OCI-LY7 (cell line): Measurements from ENCODE around the gene ZMYND19. TPM values are rescaled to one million over a fixed set of nuclear protein-coding genes. Genes with fewer than 3 reads are reported as not detected.
A peak's percentile ranks its signal among the peaks of the same experiment; 100 is the strongest.

Experiments
- BruUV-seq: library from RNA; stranded (reverse); fragments of 400-500 nt; replicated peaks from 2 replicates; lab custom pipeline; 2021; lab: Mats Ljungman, UMichigan
- CTCF ChIA-PET: fragments of 300-600 bp; sonication (Branson Sonifier 250); formaldehyde crosslinking; loops from one replicate; lab custom pipeline; 2022; ENCODE audit warnings: antibody characterized with exemption; ENCODE audit not compliant: unreplicated experiment; lab: Charles Lee
- POLR2A ChIA-PET: fragments of 300-600 bp; sonication (Branson Sonifier 250); formaldehyde crosslinking; loops from one replicate; lab custom pipeline; 2022; ENCODE audit warnings: antibody characterized with exemption; lab: Charles Lee
- DNase-seq: peaks from one replicate; pipeline ENCODE4 v3.0.0-alpha.2; 2015; ENCODE audit warnings: low spot score
- H2AFZ ChIP-seq: fragments of 200-600 bp; sonication (generic), shearing (Covaris generic); 2 replicates; pipeline ENCODE4 v1.6.1; 2014; ENCODE audit warnings: mild to moderate bottlenecking, antibody characterized with exemption, low read length, moderate library complexity
- H3K27ac ChIP-seq: fragments of 200-600 bp; sonication (generic); 2 replicates; pipeline ENCODE4 v1.5.1; 2014; ENCODE audit warnings: mixed run types, low read depth, mild to moderate bottlenecking, moderate library complexity, low read length, inconsistent platforms; ENCODE audit not compliant: poor library complexity, severe bottlenecking
- H3K36me3 ChIP-seq: fragments of 200-600 bp; sonication (generic); 2 replicates; pipeline ENCODE4 v1.6.1; 2014; ENCODE audit warnings: mild to moderate bottlenecking, antibody characterized with exemption, low read length, moderate library complexity, mixed read lengths; ENCODE audit not compliant: insufficient read depth
- H3K4me1 ChIP-seq: fragments of 200-600 bp; sonication (generic); 2 replicates; pipeline ENCODE4 v1.5.1; 2014; ENCODE audit warnings: mild to moderate bottlenecking, low read length; ENCODE audit not compliant: insufficient read depth, poor library complexity, severe bottlenecking
- H3K4me2 ChIP-seq: fragments of 200-600 bp; sonication (generic); 2 replicates; pipeline ENCODE4 v1.6.1; 2014; ENCODE audit warnings: mild to moderate bottlenecking, low read length
- H3K4me3 ChIP-seq: fragments of 200-600 bp; sonication (generic); 2 replicates; pipeline ENCODE4 v1.5.1; 2014; ENCODE audit warnings: mild to moderate bottlenecking, low read depth, low read length; ENCODE audit not compliant: poor library complexity, severe bottlenecking
- H3K79me2 ChIP-seq: fragments of 200-600 bp; sonication (generic); 2 replicates; pipeline ENCODE4 v1.6.1; 2016; ENCODE audit warnings: low read depth, mild to moderate bottlenecking, low read length, moderate library complexity, mixed read lengths; ENCODE audit not compliant: insufficient read depth
- H3K9me2 ChIP-seq: fragments of 200-600 bp; sonication (generic); 2 replicates; pipeline ENCODE4 v1.6.1; 2016; ENCODE audit warnings: mild to moderate bottlenecking, low read length, mixed read lengths; ENCODE audit not compliant: insufficient read depth
- H3K9me3 ChIP-seq: fragments of 200-600 bp; sonication (generic); 2 replicates; pipeline ENCODE4 v1.6.1; 2014; ENCODE audit warnings: mild to moderate bottlenecking, mixed run types, low read length, mixed read lengths
- H4K20me1 ChIP-seq: fragments of 200-600 bp; sonication (generic); 2 replicates; pipeline ENCODE4 v1.6.1; 2014; ENCODE audit warnings: mild to moderate bottlenecking, antibody characterized with exemption, low read length, moderate library complexity, mixed read lengths; ENCODE audit not compliant: insufficient read depth
- EZH2phosphoT487 ChIP-seq: fragments of 200-600 bp; sonication (generic); IDR thresholded peaks from 2 replicates; pipeline ENCODE4 v1.6.1; 2018; ENCODE audit warnings: low read depth, borderline replicate concordance, mild to moderate bottlenecking, mixed run types, antibody characterized with exemption, low read length, moderate library complexity, mixed read lengths
- intact Hi-C: fragments of 100-400 bp; cut with micrococcal nuclease; formaldehyde crosslinking; loops from one replicate; pipeline ENCODE4 v1.10.0; 2022; ENCODE audit not compliant: unreplicated experiment
- total RNA-seq, 2 experiments: library from RNA; depleted of rRNA in 1 of 2; stranded (reverse); fragments of >200 nt in 1 of 2; shearing (Covaris generic) in 1 of 2; gene quantifications; 2 replicates each; pipeline ENCODE4 v1.2.3, GENCODE V29; 2014 to 2022
- TF ChIP-seq, protein P1 (sequence below): fragments of 200-600 bp; sonication (generic); conservative IDR thresholded peaks from 2 replicates; pipeline ENCODE4 v1.5.1; 2014; ENCODE audit warnings: mild to moderate bottlenecking, antibody characterized with exemption, low read length, moderate library complexity, mixed read lengths

Gene ZMYND19
- total RNA-seq, 2 experiments from 2014 or later: 48.4 to 65.8 TPM

DNA sequence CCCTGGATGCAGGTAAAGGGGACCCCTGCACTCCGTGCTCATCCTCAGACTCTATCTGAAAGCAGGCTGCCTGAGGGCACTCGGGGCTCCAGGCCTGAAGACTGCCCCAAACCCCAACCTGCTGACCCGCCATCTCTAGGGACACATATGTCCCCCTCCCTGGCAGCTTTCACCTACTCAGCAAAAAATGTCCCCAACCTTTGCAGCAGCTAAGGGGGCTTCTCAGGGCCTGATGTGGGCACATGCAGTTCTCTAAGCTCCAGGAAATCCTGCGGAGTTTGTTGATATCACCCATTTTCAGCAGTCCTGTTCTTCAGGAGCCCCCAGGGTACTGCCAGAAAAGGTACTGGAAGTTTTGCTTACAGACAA, 9.4 kb downstream of the ZMYND19 start:
- intact Hi-C loops: no loop called here
- Histone ChIP-seq H3K79me2 (peaks cover 25% of the 10 kb centered on the region), H2AFZ (no peak overlapping the region), H3K4me1 (peaks cover 25% of the 10 kb centered on the region), H3K27ac (no peak overlapping the region), H3K4me2 (no peak overlapping the region), H3K4me3 (no peak overlapping the region), H3K9me2 (no peaks in the 10 kb centered on the region), H3K36me3 (peaks cover 70% of the 10 kb centered on the region), H4K20me1 (peaks cover 6% of the 10 kb centered on the region; the same call in 1 of the 2 replicates), H3K9me3 (no peaks in the 10 kb centered on the region)
- TF ChIP-seq, protein P1, sequence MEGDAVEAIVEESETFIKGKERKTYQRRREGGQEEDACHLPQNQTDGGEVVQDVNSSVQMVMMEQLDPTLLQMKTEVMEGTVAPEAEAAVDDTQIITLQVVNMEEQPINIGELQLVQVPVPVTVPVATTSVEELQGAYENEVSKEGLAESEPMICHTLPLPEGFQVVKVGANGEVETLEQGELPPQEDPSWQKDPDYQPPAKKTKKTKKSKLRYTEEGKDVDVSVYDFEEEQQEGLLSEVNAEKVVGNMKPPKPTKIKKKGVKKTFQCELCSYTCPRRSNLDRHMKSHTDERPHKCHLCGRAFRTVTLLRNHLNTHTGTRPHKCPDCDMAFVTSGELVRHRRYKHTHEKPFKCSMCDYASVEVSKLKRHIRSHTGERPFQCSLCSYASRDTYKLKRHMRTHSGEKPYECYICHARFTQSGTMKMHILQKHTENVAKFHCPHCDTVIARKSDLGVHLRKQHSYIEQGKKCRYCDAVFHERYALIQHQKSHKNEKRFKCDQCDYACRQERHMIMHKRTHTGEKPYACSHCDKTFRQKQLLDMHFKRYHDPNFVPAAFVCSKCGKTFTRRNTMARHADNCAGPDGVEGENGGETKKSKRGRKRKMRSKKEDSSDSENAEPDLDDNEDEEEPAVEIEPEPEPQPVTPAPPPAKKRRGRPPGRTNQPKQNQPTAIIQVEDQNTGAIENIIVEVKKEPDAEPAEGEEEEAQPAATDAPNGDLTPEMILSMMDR: no peak
- no peak for TF ChIP-seq EZH2phosphoT487
- ChIA-PET POLR2A (interaction anchor here (0.8 kb wide), 1 partner anchor 104 kb away, joined by 3 read pairs; no protein-coding TSS in a partner anchor), CTCF (no interaction called here)
- BruUV-seq: no TSS peak
- DNase-seq: no peak

DNA sequence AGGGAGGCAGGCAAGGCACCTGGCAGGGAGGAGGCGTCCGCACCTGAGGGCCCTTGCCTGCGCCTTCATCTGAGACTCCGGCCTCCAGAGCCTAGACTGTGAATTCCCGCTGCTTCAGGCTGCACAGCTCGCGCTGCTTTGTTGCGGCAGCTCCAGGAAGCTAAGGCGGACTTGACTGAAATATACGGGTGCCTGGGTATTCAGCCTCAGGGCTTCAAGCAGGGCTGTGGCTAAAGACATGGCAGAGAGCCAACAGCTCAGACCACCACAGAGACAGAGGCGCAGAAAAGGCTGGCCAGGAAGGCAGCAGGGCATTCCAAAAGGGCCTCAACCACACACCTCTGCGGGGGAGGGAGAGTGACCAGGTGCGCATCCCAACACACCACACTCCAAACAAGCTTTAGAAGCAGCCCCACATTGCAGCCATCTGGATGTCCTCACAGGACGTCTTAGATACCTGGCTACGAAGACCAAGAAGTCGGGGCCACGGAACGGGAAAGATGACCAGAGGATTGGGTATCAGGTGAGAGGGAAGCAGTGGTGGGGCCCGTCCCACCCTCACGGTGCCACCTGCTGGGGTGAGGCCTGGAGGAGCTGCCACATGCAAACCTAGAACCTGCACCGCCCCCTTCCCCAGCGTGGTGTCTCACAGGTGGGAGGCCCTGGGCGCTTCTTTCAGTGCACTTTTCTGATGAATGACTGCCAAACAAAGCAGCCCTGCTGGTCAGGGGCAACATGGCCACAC, 9.9 kb downstream of the ZMYND19 start:
- Histone ChIP-seq H2AFZ (no peak overlapping the region), H3K4me3 (no peak overlapping the region), H3K36me3 (peaks cover 70% of the 10 kb centered on the region), H3K4me1 (peaks cover 30% of the 10 kb centered on the region), H3K27ac (no peak overlapping the region), H3K79me2 (peaks cover 30% of the 10 kb centered on the region), H3K4me2 (no peak overlapping the region), H3K9me3 (no peaks in the 10 kb centered on the region), H4K20me1 (peaks cover 6% of the 10 kb centered on the region; the same call in 1 of the 2 replicates), H3K9me2 (no peaks in the 10 kb centered on the region)
- CTCF ChIA-PET: no interaction called here
- TF ChIP-seq, protein P1: no peak
- no peak for TF ChIP-seq EZH2phosphoT487
- BruUV-seq: no TSS peak
- POLR2A ChIA-PET: interaction anchor here (0.8 kb wide), 1 partner anchor 105 kb away, joined by 3 read pairs; no protein-coding TSS in a partner anchor
- intact Hi-C loops: no loop called here
- DNase-seq: no peak

DNA sequence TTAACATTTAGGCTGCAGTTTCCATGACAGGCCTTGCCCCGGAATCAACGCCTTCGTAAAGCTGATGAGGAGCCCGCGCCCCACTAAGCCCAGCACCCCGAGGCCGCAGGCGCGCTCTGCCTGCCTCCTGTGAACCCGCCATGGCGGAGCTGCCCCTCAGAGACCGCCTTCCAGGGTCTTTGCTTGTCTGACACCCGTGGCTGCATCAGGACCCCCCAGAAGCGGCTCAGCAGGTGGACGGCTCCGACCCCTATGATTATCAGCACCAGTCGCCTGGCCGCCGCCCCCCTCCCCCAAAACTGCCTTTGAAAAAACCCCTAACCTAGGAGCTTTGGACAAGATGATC, 11.1 kb downstream of the ZMYND19 start:
- ChIA-PET POLR2A (no interaction called here), CTCF (interaction anchor here (0.6 kb wide), 1 partner anchor 20 kb away, joined by 3 read pairs; no protein-coding TSS in a partner anchor)
- Histone ChIP-seq H3K36me3 (peaks cover 70% of the 10 kb centered on the region), H3K9me2 (no peaks in the 10 kb centered on the region), H2AFZ (no peak overlapping the region), H3K79me2 (peaks cover 41% of the 10 kb centered on the region), H3K4me2 (peak overlapping the region; percentile 43), H3K9me3 (no peaks in the 10 kb centered on the region), H4K20me1 (peaks cover 12% of the 10 kb centered on the region; the same call in 1 of the 2 replicates), H3K4me3 (peak overlapping the region; percentile 97), H3K4me1 (peaks cover 40% of the 10 kb centered on the region), H3K27ac (no peak overlapping the region)
- BruUV-seq: no TSS peak
- DNase-seq: no peak
- intact Hi-C loops: loop anchor here (5.0 kb wide), 1 partner anchor 93 kb away; no protein-coding TSS in a partner anchor
- TF ChIP-seq, protein P1: no peak
- TF ChIP-seq EZH2phosphoT487: no peak
